SH-SY5Y (cell line): Measurements from ENCODE around the gene BHLHA9.

Experiments used
- GATA2 ChIP-seq: IDR thresholded peaks from 2 replicates; pipeline ENCODE4 v1.6.1; 2011; ENCODE audit warnings: mild to moderate bottlenecking, low read depth, low read length
- GATA3 ChIP-seq: IDR thresholded peaks from 2 replicates; pipeline ENCODE4 v1.6.1; 2011; ENCODE audit warnings: low read depth, mild to moderate bottlenecking, low read length, moderate library complexity

DNA sequence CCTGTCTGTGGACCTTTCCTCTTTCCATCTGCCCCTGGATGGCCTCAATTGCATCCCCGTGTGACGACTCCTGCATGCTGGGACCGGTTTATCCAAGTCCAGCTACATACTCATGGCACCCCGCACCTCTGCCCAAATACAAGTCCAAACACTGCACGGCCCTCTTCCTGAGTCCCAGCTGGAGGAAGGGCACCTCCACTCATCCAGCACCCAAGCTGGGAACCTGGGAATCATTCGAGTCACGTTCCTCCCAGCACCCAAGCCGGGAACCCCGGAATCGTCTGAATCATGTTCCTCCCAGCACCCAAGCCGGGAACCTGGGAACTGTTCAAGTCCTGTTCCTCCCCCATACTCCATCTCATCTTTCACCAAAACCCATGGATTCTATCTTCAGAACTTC lies 19.5 kb downstream of the BHLHA9 start:
- no peak for TF ChIP-seq GATA2
- no peak for TF ChIP-seq GATA3
